Vagina (tissue), 2 donors: ENCODE measurements around the gene JMJD6. TPM values are rescaled to one million over a fixed set of nuclear protein-coding genes. Genes with fewer than 3 reads are reported as not detected.

Experiments
- DNase-seq, 2 donors: peaks; one replicate each; pipeline ENCODE4 v3.0.0-alpha.2; 2017; ENCODE audit errors: extremely low spot score in 2 of 2
- H3K27ac ChIP-seq: fragments of 200-600 bp; sonication (generic); one replicate; pipeline ENCODE4 v1.5.1; 2019
- H3K27me3 ChIP-seq: fragments of 200-600 bp; sonication (generic); one replicate; pipeline ENCODE4 v1.5.1; 2019
- H3K36me3 ChIP-seq, 2 donors: fragments of 200-600 bp; sonication (generic); one replicate each; pipeline ENCODE4 v1.5.1; 2017 to 2019
- H3K4me1 ChIP-seq: fragments of 200-600 bp; sonication (generic); one replicate; pipeline ENCODE4 v1.5.1; 2019
- H3K4me3 ChIP-seq, 2 donors: fragments of 200-600 bp; sonication (generic); 1 replicate in 1 of 2; 2 replicates in 1 of 2; pipeline ENCODE4 v1.5.1; 2016 to 2019
- H3K9me3 ChIP-seq: fragments of 200-600 bp; sonication (generic); one replicate; pipeline ENCODE4 v1.5.1; 2019
- CTCF ChIP-seq, 3 experiments: fragments of 450-650 bp in 2 of 3; fragments of 200-600 bp in 1 of 3; sonication (generic) in 1 of 3; IDR thresholded peaks; one replicate each; pipeline ENCODE4 v1.5.1; 2017 to 2019; ENCODE audit warnings: antibody characterized with exemption in 3 of 3, mild to moderate bottlenecking in 2 of 3, moderate library complexity in 2 of 3
- POLR2A ChIP-seq, 2 donors: fragments of 450-650 bp; IDR thresholded peaks; one replicate each; pipeline ENCODE4 v1.6.1; 2017; ENCODE audit warnings: antibody characterized with exemption in 2 of 2, mild to moderate bottlenecking in 2 of 2, moderate library complexity in 2 of 2
- POLR2AphosphoS5 ChIP-seq, 2 donors: sonication (generic); formaldehyde crosslinking; IDR thresholded peaks; one replicate each; pipeline ENCODE4 v1.9.0; 2017; ENCODE audit warnings: antibody characterized with exemption in 2 of 2, mild to moderate bottlenecking in 2 of 2, low read depth in 1 of 2; ENCODE audit not compliant: insufficient read depth in 1 of 2
- intact Hi-C: fragments of 100-400 bp; cut with DNase I; formaldehyde crosslinking; loops from one replicate; pipeline ENCODE4 v1.15.1; 2023
- total RNA-seq: library from RNA; depleted of rRNA; stranded (reverse); fragments of >200 nt; gene quantifications from one replicate; pipeline ENCODE4 v1.2.3, GENCODE V29; 2016

The JMJD6 gene
- total RNA-seq, 1 donor from 2014 or later = 28.0 TPM

- Histone ChIP-seq H3K9me3 (no peaks in the 10 kb centered on the region), H3K4me3 (no peak overlapping the region), H3K36me3 (peaks cover 0 to 12% of the 10 kb centered on the region in 2 donors), H3K4me1 (no peaks in the 10 kb centered on the region), H3K27me3 (no peaks in the 10 kb centered on the region), H3K27ac (no peak overlapping the region)
- TF ChIP-seq CTCF (IDR thresholded peaks at IDR 0.05) = no peak
- TF ChIP-seq POLR2AphosphoS5 (IDR thresholded peaks at IDR 0.05; ENCODE audit: insufficient read depth in 1 of 2, low read depth in 1 of 2) = no peak
- TF ChIP-seq POLR2A (IDR thresholded peaks at IDR 0.05) = no peak
- DNase-seq = no peak
- intact Hi-C loops = no loop called here
These were observed 30.9 kb upstream of the JMJD6 start for GRCh38 chr17:76757256-76757655.

DNA sequence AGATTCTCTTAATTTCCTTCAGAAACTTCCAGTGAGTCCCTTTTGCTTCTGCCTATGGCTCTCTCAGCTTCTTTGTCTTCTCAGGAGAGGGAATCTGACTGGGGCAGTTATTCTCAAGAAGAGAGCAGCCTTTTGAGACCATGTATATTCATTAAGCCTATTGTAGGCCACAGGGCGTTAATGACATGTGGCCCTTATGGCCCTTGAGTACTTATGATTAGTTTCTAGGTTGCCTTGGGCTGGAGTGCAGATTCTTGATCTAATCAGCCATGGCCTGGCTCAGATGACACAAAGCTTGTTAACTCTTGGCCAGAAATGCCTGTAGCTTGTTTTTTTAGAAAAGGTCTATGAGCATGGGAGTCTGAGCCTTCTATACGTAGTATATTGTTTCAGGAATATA is 28.9 kb upstream of the JMJD6 start:
- Histone ChIP-seq H3K27ac (no peak overlapping the region), H3K9me3 (no peaks in the 10 kb centered on the region), H3K4me1 (no peaks in the 10 kb centered on the region), H3K4me3 (no peak overlapping the region), H3K36me3 (peaks cover 0 to 8% of the 10 kb centered on the region in 2 donors), H3K27me3 (no peaks in the 10 kb centered on the region)
- intact Hi-C loops = no loop called here
- DNase-seq = no peak
- TF ChIP-seq POLR2AphosphoS5 (IDR thresholded peaks at IDR 0.05; ENCODE audit: insufficient read depth in 1 of 2, low read depth in 1 of 2) = no peak
- no peak for TF ChIP-seq CTCF (IDR thresholded peaks at IDR 0.05)
- no peak for TF ChIP-seq POLR2A (IDR thresholded peaks at IDR 0.05)

GRCh38 chr17:76753061-76753961 is 26.9 kb upstream of the JMJD6 start:
- Histone ChIP-seq H3K4me1 (no peaks in the 10 kb centered on the region), H3K27me3 (no peaks in the 10 kb centered on the region), H3K27ac (no peak overlapping the region), H3K9me3 (no peaks in the 10 kb centered on the region), H3K4me3 (no peak overlapping the region), H3K36me3 (peaks cover 0 to 11% of the 10 kb centered on the region in 2 donors)
- no peak for TF ChIP-seq CTCF (IDR thresholded peaks at IDR 0.05)
- no peak for TF ChIP-seq POLR2A (IDR thresholded peaks at IDR 0.05)
- no peak for TF ChIP-seq POLR2AphosphoS5 (IDR thresholded peaks at IDR 0.05; ENCODE audit: insufficient read depth in 1 of 2, low read depth in 1 of 2)
- intact Hi-C loops = no loop called here
- no peak for DNase-seq

- H3K27me3 ChIP-seq = no peaks in the 10 kb centered on the region
- H3K4me3 ChIP-seq = no peak overlapping the region
- TF ChIP-seq POLR2AphosphoS5 (IDR thresholded peaks at IDR 0.05; ENCODE audit: insufficient read depth in 1 of 2, low read depth in 1 of 2) = no peak
- no peak for TF ChIP-seq CTCF (IDR thresholded peaks at IDR 0.05)
- TF ChIP-seq POLR2A (IDR thresholded peaks at IDR 0.05) = no peak
- peaks cover 0 to 11% of the 10 kb centered on the region in 2 donors for H3K36me3 ChIP-seq
- DNase-seq = no peak
- intact Hi-C loops = no loop called here
- H3K27ac ChIP-seq = no peak overlapping the region
- no peaks in the 10 kb centered on the region for H3K4me1 ChIP-seq
- H3K9me3 ChIP-seq = no peaks in the 10 kb centered on the region
These were observed 25.6 kb upstream of the JMJD6 start for GRCh38 chr17:76752006-76752405.

- no peaks in the 10 kb centered on the region for H3K9me3 ChIP-seq
- TF ChIP-seq POLR2AphosphoS5 (IDR thresholded peaks at IDR 0.05; ENCODE audit: insufficient read depth in 1 of 2, low read depth in 1 of 2) (no peak), POLR2A (IDR thresholded peaks at IDR 0.05) (no peak)
- DNase-seq = no peak
- no peak overlapping the region for H3K27ac ChIP-seq
- no peak overlapping the region for H3K4me3 ChIP-seq
- no peaks in the 10 kb centered on the region for H3K4me1 ChIP-seq
- no peaks in the 10 kb centered on the region for H3K27me3 ChIP-seq
- intact Hi-C loops = no loop called here
- peaks cover 0 to 11% of the 10 kb centered on the region in 2 donors for H3K36me3 ChIP-seq
These were observed 25.1 kb upstream of the JMJD6 start for GRCh38 chr17:76751416-76751993.
